H1 (cell line): ENCODE results near the gene ACAT2. TPM values are rescaled to one million over a fixed set of nuclear protein-coding genes. Genes with fewer than 3 reads are reported as not detected.

Experiments
- CHD7 ChIP-seq: fragments of 300-600 bp; sonication (generic); IDR thresholded peaks from 2 replicates; pipeline ENCODE4 v1.7.1; 2012; ENCODE audit warnings: low read length, moderate library complexity, mild to moderate bottlenecking, inconsistent platforms; ENCODE audit not compliant: insufficient replicate concordance
- CREB1 ChIP-seq: IDR thresholded peaks from 2 replicates; pipeline ENCODE4 v1.6.1; 2012; ENCODE audit warnings: inconsistent platforms
- CTBP2 ChIP-seq: IDR thresholded peaks from 2 replicates; pipeline ENCODE4 v1.7.0; 2011; ENCODE audit warnings: borderline replicate concordance, mild to moderate bottlenecking, moderate library complexity, mixed read lengths, low read length; ENCODE audit not compliant: insufficient read depth, insufficient read length
- PHF8 ChIP-seq: fragments of 200-600 bp; sonication (generic); conservative IDR thresholded peaks from 2 replicates; pipeline ENCODE4 v1.7.1; 2012; ENCODE audit warnings: low read depth, mild to moderate bottlenecking, inconsistent platforms, low read length, moderate library complexity
- POLR2A ChIP-seq, 2 experiments: IDR thresholded peaks; 1 replicate in 1 of 2; 2 replicates in 1 of 2; pipeline ENCODE4 v1.6.1; 2011; ENCODE audit warnings: low read depth in 2 of 2, low read length in 2 of 2, mild to moderate bottlenecking in 2 of 2; ENCODE audit errors: control extremely low read depth in 1 of 2
- SP1 ChIP-seq: IDR thresholded peaks from 2 replicates; pipeline ENCODE4 v1.6.1; 2011; ENCODE audit warnings: low read depth, low read length
- USF2 ChIP-seq: IDR thresholded peaks from 2 replicates; pipeline ENCODE4 v1.6.1; 2011; ENCODE audit warnings: low read length, improper control_type of control experiment
- polyA plus RNA-seq, 7 experiments: library from polyadenylated mRNA; depleted of rRNA in 3 of 7; stranded (reverse) in 5 of 7; unstranded in 2 of 7; fragments of >200 nt in 5 of 7; fragments of 200-250 nt in 2 of 7; gene quantifications; 1 replicate in 5 of 7; 2 replicates in 1 of 7; 4 replicates in 1 of 7; pipeline versions ENCODE4 v1.2.1 to v1.2.3, GENCODE V29; 2011 to 2013; ENCODE audit warnings: missing spikeins in 2 of 7, mixed read lengths in 2 of 7
- total RNA-seq: library from RNA; stranded (reverse); fragmentation: NEBNext Ultra II Directional; extraction: Animal tissue kit (Norgen Biotek cat#: 25700); gene quantifications from 2 replicates; pipeline ENCODE4 v1.2.1, GENCODE V29; 2021

The ACAT2 gene
- total and polyA plus RNA-seq, 2 of the 8 experiments (the other 6 are each of a cell fraction or from before 2014, with no cell fraction given): 61.6 to 166 TPM

GRCh38 chr6:159726918-159727716, 34.7 kb upstream of the ACAT2 start, which contains the start of gene WTAP (continued):
- TF ChIP-seq CHD7 (no peak), USF2 (peak; percentile 8; the same call in 1 of the 2 replicates), POLR2A (IDR thresholded peaks at IDR 0.05; ENCODE audit: control extremely low read depth in 1 of 2, low read depth in 2 of 2, low read length in 2 of 2) (peak; percentile 97 to 98), SP1 (peak; percentile 77), PHF8 (peak; percentile 98), CTBP2 (no peak), CREB1 (peak; percentile 95)
